Muscle of back (tissue), 11 donors: ENCODE data around the gene DKK2. TPM values are rescaled to one million over a fixed set of nuclear protein-coding genes. Genes with fewer than 3 reads are reported as not detected.
A peak's percentile ranks its signal among the peaks of the same experiment; 100 is the strongest.

Source experiments
- DNase-seq, 3 donors: peaks; one replicate each; pipeline versions ENCODE4 v3.0.0 to v3.0.0-alpha.2; 2013
- polyA plus RNA-seq, 10 donors: library from polyadenylated mRNA; unstranded; fragments of 120-200 nt; gene quantifications; one replicate each; pipeline ENCODE4 v1.2.1, GENCODE V29; 2013; ENCODE audit not compliant: insufficient read length in 10 of 10

Gene DKK2
- polyA plus RNA-seq, 10 donors: 14.1 to 52.9 (median 20.8) TPM

DNA sequence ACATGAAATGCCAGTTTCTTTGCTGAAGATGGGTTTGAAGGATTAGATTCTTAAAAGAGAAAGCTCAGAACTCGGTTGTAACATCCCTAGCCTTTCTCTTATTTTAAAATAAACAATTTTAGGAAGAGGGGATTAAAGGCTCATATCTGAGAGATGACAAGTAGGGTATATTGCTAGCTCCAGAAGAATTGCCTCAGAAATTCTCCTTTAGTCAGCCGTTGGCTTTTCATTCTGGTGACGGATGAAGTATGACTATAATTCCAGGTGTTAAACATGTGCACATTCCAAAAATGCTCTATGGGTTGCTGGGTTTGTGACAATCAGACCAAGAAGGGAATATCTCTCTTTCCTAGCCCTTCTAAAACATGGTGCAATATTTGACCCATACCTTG is 17.8 kb downstream of the DKK2 start:
- no peak for DNase-seq

DNA sequence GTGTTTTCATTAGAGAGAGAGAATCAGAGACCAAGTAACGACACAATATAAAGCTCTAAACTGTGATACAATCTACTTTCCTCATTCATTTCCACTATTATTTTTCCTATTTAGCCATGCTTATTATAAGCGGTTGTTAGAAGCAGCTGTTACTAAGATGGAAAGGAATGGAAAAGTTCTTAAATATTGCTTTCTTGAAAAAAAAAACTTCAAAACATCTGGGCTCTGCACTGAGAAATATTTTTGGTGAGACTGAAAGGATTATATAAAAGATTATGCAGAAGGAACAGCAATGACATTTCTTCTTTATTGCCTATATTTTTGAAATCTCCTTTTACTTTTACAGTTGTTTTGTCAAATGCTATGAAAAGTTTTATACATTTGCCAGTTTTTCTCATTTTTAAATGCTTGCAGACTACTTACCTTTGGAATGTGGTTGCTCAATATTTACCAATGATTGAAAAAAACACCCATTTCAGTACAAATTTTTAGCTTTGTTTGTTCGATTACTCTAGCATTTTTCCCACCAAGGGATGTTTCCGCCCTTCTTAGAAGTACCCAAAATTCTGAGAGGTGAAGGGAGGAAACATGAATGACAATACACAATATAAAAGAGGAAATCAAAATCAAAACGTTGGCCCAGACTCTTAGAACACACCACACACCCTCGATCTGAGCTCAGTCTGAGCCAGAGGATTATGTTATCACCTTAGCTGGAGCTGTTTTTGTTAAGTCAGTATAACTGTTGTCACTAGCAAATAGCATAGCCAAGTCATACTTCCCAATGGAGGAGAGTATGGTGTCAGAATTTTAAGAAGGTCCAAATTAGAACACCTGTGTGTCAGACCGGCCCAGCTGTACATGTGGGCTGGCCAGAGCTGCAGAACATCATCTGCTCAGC is 18.4 kb downstream of the DKK2 start:
- peak in 1 of 3 donors; percentile 41 for DNase-seq

DNA sequence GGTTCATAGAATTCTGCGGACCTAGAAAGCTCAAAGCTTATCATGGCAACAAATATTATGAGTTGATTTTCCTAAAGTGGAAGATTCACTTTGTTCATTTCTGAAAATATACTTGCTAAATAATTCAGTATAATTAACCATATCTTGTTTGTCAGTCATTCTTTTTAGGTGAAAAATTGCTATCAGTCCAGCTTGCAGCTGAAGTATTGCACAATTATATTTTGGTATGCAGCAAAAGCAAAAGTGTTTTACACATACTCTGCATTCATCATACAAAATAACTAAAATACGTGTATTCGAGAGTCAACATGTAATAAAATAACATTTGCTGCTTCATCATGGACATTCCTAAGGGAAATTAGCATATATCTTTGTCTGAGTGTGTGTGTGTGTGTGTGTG is 24.8 kb downstream of the DKK2 start:
- DNase-seq: no peak

DNA sequence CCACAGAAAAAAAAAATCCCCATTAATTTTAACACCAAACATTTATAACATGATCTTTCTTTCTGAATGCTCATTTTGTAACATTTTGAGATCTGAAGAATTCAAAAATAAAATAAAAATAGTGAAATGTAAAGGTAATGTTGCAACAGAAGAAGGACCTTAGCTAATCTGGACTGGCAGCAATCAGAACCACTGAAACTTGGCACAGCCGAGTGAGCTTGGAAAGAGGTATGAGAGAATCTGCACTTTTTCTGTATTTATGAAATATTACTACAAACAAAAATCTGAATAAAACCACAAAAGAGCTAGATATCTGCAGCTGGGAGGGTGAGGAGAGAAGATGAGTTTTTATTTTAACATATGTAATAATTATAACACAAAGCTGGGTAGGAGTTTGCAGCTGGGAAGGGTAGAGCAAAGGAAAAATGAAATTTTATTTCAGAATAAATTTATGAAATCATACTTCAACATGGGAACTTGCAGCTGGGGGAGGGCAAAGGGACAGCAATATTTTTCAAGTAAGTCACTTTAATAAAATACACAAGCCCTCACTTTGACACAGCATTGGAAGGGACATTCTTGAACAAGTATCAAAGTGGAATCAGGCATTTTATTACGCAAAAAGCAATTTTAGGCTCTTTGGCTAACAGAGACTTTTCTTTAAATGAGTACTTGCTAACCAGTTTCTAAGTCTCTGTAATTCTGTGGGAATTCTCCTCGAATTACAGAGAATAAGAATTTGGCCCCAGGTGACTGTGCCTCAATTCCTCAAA is 26.7 kb downstream of the DKK2 start:
- DNase-seq: no peak

DNA sequence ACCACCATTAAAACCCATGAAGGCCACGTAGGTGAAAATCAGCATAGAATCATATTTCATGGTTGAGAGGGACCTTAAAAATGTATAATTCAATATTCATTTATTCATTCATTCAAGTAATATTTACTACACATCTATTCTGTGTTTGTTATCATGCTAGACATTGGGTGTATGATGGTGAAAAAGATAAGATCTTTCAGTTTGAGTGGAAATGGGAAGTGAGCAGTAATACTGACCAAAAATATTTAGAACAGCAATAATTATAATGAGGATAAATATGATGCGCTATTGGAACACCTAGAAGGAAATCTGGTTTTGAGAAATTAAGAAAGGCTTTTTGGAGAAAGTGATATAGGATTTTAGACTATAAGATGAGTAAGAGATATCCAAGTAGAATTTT is 28.0 kb downstream of the DKK2 start:
- no peak for DNase-seq

DNA sequence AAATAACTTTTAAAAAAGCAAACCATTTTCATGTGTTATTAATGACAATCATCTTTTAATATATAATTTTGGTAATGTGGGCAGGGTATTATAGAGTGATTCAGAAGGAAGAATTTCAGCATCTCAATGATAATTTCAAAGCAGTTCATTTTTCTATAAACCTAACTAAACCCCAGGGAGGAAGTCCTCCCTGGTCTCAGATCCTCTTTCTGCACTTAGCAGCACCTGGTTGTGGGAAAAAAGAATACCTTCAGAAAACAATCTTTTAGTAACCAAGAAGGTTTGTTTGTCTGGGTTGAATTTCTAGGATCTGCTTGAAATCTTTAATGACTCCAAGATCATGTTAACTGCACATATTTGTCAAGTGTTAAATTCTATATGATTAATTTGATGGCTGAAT is 29.9 kb downstream of the DKK2 start:
- DNase-seq: no peak

DNA sequence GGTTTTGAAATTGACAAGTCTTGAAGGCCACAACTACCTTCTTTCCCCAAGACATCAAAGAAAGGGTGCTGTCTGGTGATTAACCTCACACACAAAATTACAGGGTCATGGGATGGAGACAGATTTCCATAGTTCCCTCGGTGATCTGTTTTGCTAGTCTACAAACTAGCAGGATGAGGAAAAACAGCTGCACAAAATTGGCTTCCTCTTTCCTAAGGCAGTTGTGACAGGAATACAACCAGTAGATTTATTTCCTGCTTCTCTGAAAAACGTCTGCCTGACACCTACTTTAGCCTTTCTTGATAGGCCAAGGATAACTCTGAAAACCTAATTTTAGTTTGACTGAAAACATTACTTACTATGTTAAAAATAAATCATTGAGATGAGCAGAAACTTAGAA is 39.6 kb downstream of the DKK2 start:
- DNase-seq: peak in 1 of 3 donors; percentile 59

DNA sequence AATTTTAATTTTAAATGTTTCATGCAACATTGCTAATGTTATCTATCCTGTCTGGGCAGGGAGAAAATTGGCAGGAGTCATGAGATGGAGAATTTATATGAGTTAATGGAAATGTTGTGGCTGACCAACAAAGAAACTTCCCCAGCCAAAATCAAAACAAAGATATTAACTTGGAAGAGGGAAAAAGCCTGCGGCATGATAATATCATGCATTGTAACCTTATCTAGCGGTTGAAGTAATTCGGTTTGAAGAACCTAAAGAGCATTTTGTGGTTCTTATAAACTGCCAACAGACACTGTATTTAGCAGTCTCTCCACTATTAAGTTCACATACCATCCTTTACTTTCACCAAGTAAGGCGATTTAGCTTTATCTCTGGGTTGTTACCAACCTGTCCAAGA is 42.3 kb downstream of the DKK2 start:
- DNase-seq: no peak

DNA sequence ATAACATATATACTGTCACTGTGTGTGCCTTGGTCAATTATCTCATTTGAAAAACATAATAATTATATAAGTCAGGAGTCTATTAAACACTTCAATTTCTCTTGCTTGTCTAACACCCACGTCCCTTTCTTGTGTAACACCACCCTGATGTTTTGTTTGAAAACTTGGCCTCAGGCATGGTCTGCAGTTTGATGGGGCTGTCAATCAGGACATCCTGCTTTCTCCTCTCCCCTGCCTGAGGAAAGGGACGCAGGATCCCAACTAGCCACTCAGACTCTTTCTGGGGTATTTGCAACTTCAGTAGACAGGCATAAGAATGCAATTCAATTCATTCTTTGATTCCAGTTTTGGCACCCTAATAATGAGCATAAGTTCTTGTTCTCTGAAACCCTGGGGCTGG is 48.8 kb downstream of the DKK2 start:
- DNase-seq: no peak

DNA sequence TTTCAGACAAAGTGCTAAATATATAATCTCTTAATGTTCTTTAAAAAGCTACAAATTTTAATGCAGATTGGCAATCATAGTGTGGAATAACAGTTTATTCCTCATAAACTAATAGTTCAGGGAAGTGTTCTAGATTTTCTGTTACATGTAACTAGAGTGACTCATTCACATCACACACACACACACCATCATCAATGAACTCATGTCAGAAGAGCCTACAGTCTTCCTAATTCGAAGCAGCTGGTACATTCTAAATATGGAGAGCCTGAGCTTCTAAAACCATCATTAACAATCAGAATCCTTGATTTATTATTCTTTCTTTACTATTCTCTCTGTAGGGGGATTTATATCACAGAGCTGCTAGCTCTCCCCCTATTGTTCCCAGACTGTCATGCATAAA is 49.6 kb downstream of the DKK2 start:
- peak in 1 of 3 donors; percentile 57 for DNase-seq

DNA sequence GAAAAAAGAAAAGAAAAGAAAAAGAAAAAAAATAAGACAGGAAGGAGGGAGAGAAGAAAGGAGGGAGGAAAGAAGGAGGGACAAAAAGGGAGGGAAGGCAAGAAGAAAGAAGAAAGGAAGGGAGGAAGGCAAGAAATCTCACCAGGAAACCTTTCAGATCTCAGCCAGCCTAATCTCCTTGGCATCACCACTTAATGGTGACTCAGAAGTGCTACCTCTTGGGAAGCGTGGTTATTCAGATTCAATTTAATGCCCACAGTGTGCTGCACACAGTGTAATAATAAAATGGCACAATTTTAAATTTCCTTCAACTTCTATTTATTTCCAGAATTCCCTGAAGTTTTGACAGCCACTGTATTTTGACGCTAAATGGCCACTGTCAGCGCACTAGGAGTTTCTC is 50.3 kb downstream of the DKK2 start:
- DNase-seq: no peak

DNA sequence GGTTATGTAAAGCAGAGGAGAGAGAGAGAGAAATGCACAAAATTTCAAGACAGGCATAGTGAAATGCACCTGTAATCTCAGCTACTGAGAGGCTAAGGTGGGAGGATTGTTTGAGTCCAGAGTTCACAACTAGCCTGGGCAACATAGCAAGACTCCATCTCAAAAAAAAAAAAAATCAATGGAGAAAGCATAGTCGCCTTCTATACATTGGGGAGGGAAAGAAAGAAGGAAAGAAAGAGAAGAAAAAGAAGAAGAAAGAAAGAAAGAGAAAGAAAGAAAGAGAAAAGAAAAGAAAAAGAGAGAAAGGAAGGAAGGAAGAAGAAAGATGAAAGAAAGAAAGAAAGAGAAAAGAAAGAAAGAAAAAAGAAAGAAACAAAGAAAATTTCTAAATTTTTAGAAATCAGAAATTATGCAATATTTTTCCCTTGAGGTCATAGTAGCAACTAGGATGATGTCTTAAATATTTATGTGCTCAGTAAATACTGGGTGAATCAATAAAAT is 53.4 kb downstream of the DKK2 start:
- no peak for DNase-seq

DNA sequence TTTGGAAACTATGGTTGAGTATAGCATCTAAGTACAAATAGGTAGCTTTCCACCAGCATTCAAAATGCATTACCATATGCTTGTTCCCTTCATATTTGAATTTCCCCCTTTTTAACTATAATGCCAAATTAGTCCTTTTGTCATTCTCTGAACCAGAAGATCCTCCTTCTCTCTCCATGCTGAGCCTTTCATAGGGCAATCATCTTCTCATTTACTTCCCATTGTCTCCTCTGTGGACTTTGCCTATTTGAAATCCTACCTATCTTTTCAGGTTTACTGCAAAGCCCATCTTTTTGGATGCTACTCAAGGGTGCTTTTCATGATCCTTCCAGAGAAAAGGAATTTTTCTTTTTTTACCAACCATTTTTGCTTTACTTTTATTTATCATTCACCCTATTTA is 54.7 kb downstream of the DKK2 start:
- DNase-seq: no peak

DNA sequence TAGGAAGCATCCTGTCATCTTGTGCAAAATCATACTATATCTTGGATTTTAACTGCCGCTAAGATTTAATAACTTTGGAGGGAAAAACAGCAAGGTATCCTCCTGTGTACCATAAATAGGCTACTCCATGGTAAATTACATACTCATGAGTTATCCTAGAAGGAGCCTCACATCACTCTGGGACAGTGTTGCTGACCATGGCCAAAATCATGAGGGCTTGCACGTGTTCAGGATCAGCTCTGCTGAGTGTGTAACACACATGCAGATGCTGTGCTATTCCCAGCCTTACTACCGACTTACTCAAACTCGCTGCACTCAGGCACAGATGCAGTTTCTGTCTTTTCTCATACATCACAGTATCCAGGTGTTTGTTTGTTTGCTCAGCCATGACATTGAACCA is 56.6 kb downstream of the DKK2 start:
- peak in 2 of 3 donors; percentile 21 to 79 for DNase-seq

DNA sequence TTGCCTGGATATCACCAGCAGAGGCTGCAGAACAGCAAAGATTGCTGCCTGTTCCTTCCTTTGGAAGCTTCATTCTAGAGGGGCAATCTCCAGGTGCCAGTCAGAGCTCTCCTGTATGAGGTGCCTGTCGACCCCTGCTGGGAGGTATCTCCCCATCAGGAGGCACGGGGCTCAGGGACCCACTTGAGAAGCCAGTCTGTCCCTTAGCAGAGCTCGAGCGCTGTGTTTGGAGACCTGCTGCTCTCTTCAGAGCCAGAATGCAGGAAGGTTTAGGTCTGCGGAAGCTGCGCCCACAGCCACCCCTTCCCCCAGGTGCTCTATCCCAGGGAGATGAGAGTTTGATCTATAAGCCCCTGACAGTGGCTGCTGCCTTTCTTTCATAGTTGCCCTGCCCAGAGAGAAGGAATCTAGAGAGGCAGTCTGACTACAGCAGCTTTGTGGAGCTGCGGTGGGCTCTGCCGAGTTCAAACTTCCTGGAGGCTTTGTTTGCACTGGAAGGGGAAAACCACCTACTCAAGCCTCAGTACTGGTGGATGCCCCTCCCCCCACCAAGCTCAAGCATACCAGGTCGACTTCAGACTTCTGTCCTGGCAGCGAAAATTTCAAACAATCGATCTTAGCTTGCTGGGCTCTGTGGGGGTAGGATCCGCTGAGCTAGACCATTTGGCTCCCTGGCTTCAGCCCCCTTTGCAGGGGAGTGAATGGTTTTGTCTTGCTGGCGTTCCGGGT is 57.9 kb downstream of the DKK2 start:
- DNase-seq: no peak

DNA sequence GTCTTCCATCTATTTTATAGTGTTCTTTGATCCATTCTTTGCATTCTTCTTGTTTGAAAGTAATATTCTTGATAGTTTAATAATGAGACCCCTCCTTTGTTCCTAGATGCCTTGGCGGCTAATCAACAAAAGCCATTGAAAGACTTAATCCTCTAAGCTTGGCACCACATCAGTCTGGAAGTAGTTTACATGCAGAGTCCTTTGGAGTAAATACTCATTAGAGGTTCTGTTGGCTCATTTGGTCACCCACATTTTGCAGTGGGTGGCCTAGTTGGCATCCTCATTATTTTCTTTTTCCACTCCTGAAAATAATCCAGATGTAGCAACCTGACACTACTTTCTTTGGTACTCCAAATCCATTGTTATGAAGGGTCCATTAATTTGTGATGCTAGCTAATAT is 64.5 kb downstream of the DKK2 start:
- DNase-seq: no peak

DNA sequence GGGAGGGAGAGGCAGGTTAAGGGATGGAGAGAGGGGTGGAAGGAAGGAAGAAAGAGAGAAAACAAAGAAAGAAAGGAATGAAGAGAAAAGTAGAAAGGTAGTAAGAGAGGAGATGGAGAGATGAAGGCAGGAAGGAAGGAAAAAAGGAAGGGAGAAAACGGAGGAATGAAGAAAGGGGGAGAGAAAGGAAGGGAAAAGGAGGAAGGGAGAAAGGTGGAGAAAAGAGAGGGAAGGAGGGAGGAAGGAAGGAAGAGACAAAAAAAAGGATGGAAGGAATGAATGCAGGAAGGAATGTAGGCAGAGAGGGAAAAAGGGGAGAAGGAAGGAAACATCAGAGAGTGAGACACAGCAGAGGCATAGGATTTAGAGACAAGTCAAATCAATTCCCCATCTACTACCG is 68.2 kb downstream of the DKK2 start:
- DNase-seq: no peak

DNA sequence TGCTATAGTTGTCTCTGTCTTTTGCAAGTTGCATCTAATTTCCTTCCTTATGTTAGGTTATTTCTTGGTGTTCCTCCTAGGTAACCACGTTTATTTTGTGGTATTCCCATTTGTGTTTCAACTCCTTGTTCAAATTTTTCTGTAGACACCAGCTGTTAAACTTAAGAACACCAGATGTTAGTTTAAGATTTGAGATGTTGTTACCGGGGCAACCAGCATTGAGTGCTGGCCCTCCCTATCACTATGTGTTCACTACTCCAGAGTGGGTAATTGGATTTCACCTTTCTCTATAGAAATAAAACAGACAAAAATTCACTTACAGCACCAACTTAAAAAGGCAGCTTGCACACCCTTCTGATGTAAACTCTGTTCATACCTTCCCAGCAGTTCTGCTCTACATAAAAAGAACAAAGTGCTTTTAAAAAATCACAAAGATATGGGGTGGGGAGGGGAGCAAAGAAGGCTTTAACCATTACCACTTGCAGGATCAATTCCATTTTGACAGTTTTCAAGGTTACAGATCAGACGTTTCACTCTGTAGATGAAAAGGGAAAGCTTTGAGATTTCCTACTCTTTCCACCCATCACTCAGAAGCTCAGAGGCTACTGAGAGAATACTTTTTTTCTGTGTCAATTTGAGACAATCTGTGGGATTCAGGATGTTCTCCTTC is 82.9 kb downstream of the DKK2 start:
- peak in 1 of 3 donors; percentile 28 for DNase-seq

DNA sequence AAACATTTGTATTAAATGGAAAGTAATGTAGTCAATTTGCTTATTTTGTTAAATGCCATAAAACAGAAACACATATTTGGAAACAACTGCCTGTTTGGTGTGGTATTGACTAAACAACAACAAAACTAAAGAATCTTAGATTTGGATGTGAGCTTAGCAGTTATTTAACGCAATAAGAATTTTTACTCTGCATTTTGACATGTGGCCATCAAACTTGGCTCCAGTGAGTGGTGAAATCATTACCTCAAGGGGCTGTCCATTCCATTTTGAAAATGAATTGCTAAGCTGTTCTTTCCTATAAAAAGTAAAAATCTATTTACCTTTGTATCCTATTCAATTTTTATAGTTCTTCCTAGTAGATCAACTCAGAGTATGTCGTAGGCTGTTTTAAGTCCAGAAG is 84.2 kb downstream of the DKK2 start:
- DNase-seq: peak; percentile 31 to 58 (median 48)

DNA sequence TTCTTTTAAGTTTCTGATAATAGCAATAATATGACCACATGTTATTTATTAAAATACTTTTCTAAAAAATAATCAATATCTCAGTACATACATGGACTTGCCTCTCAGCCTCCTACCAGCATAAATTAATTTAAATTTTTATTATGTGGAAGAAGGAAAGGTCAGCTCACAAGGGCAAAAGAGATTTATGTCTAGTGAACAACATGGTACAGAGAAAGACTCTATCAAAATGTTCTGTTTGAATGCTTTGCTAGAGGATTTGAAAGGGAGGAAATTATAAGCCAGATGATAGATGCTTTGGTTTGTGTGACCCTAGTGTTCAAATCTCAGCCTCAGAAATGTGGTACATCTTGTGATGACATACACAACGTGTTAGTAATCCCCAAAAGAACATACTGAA is 94.3 kb downstream of the DKK2 start:
- no peak for DNase-seq

DNA sequence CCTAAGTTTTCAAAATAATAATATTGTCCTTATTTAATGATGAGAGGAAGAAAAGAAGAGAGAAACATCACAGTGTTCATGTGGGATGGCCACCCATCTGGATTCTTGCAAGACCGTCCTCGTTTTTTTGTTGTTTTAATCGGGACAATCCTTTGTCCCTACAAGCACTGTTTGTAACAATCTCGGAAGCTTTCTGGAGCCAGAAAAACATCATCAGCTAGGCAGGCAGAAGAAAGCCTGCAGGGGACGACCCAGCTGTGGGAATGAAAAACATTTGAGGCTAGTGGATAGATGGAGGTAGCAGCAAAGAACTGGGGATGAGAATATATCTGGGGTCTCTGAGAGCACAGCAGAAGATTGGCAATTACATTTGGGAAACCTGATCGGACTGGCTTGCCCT is 105.6 kb downstream of the DKK2 start:
- peak in 1 of 3 donors; percentile 44 for DNase-seq

DNA sequence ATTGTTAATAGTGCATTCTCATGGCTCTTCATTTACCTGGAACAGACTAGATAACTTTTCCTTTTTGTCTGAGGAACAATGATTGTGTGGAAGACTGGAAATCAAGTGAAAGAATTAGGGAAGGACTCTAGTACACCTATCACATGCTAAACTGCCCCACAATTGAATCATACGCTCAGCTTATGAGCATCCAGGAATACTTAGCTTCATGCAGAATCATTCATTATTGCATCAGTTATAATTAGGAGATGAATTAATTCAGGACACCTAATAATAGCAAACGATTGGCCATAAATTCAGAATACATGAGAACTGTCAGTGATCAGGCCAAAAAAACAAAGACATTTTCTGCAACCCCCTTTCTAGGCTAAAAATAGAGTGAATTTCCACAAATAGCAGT is 106.9 kb downstream of the DKK2 start:
- no peak for DNase-seq
